ELF-1 (cell line): ENCODE data around the gene KDM2B.
"Not testable (repeated sequence)": the region's sequence is repeated elsewhere in the genome, so short reads cannot be mapped to it uniquely, and the experiment has no call there.

Experiments used
- DNase-seq: peaks from one replicate; pipeline ENCODE4 v3.0.0-alpha.2; 2016; ENCODE audit warnings: low read depth, low spot score

The KDM2B gene

DNA sequence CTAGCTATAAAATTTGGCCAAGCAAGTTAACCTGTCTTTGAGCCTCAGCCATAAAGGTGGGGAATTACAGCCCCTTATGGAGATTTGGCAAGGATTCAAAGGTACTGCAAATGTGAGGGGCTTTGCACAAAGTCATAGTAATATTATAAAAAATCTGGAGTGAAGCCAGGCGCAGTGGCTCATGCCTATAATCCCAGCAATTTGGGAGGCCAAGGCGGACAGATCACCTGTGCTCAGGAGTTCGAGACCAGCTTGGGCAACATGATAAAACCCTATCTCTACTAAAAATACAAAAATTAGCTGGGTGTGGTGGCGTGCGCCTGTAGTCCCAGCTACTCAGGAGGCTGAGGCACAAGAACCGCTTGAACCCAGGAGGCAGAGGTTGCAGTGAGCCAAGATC is 4.1 kb upstream of the KDM2B start:
- not testable (repeated sequence) for DNase-seq

DNA sequence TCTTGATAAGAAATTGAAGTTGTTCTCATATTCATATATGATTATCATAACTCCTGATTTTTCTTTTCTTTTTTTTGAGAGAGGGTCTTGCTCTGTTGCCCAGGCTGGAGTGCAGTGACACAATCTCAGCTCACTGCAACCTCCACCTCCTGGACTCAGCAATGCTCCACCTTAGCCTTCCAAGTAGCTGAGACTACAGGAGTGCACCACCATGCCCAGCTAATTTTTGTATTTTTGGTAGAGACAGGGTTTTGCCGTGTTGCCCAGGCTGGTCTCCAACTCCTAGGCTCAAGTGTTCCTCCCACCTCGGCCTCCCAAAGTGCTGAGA is 2.5 kb upstream of the KDM2B start:
- DNase-seq = not testable (repeated sequence)

DNA sequence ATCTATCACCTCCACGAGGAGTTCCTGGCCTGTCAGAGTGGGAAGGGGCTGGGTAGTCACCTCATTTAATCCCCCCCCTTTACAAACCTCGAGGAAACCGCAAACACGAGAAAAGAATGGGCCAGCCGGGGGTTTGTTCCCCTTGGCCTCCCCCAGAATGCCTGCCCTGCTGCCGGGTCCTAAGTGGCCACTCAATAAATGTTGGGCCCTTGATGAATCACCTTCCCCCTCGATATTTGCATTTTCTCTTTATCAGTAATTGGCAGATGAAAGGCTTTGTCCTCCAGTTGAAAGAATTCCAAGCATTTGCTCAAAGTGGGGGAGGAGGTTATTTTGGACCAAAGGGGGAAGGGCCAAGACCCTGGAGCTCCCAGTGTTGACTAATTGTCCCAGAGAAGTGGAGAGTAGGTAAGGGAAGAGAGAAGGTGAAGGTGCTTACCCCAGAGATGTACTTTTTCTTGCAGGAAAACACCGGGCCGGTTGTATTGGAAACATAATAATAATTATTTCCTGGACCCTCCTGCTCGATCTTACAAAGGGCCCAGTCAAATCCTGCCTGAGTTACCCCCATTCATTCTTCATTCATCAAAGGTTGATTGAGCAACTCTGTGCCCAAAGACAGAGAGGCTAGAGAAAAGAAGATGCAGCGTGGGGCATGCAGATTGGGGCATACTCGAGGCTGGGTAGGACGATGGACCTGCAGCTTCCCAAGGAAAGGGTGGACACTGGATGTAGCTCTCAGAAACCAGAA is 1.9 kb upstream of the KDM2B start:
- peak; percentile 96 for DNase-seq

DNA sequence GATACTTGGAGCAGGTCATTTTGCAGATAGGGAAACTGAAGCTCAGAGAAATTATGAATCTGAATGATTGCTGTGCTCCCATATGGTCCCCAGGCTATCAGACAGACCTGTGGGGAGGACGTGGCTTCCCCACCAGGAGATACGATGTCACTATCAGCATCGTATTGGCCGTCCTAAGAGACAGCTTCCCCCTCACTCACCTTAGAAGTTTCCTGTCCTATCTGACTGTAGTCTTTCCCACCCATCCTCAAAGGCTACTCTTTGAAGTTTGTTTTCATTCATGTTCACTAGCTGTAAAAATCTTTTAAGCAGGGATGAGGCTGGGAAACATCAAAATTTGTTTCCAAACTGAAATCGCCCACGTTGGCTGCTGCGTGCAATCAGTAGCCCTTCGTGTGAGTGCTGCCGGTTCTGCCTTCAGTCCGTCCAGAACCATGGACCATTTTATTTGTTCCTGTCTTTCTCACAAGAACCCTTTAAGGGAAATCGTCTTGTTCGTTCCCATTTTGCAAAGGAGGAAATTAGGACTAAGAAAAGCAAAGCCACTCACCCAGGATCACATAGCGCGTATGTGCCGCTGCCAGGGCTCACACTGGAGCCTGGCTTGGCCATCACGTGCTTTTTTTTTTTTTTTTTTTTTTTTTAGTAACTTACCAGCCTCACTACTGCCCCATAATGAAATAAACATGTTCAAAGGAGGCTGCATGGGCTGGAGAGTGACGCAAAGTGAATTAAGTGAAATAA is 1.0 kb upstream of the KDM2B start:
- peak; percentile 64 for DNase-seq

DNA sequence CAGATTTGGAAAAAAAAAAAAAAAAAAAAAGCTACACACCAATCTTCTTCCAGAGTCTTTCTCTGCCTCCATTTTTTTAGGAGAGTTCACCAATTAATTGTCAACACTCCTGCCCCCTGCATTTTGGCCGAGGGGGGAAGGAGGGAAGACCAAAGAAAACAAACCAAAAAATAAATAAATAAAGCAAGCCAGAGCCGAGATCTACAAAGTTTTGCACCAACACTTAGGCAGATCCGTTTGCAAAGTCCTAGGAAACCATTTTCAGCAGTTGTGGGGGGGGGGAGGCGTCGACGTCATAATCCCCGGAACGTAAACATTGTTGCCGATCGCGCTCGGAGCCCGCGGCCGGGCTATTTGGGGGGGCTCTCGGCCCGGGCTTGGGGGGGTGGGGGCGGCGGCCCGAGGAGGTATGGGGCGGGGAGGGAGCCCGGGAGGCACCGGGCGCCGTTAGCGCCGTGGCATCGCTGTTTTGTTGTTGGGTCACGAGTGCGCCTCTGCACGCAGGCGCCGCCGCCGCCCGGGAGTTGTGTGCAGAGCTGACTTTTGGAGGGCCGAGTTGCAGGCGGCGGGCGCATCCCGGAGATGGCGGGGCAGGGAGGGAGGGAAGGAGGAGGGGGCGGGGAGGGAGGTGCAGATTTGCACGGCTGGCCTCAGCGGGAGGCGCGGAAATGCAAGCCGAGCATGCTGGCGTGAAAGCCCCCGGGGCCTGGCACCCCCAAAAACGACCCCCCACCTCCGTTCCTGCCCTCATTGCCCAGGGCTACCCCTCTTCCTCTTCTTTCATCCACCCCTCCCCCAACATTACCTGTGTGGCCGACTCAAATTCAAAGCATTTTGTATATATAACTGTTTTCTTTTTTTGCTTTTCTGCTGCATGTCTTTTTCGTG is 598 bp downstream of the KDM2B start:
- peak; percentile 71 for DNase-seq

DNA sequence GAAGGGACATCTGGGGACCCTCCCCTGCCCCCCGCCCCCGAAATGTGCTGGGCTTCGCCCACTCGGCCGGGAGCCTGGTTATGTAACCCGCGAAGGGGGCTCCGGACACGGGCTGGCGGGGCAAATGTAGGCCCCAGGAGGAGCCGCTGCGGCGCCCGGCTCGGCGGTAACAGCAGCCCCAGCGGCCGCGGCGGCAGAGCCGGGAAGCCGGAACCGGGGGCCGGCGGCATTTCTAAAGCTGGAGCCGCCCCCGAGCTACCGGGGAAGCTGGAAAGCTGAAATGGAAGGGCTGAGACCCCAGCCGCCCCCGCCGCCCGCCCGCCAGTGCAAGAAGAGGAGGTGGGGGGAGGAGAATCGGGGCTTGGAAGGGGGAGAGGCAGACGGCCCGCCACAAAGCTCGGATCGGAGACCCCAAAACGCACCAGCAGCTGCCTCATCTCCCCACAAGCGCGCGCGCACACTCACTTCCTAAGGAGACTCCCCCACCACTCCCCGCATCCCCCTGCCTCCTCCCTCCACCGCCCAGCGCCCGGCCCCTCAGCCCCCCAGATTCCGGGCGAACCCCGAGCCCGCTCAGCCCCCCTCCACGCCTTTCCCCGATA is 1.5 kb downstream of the KDM2B start:
- no peak for DNase-seq

DNA sequence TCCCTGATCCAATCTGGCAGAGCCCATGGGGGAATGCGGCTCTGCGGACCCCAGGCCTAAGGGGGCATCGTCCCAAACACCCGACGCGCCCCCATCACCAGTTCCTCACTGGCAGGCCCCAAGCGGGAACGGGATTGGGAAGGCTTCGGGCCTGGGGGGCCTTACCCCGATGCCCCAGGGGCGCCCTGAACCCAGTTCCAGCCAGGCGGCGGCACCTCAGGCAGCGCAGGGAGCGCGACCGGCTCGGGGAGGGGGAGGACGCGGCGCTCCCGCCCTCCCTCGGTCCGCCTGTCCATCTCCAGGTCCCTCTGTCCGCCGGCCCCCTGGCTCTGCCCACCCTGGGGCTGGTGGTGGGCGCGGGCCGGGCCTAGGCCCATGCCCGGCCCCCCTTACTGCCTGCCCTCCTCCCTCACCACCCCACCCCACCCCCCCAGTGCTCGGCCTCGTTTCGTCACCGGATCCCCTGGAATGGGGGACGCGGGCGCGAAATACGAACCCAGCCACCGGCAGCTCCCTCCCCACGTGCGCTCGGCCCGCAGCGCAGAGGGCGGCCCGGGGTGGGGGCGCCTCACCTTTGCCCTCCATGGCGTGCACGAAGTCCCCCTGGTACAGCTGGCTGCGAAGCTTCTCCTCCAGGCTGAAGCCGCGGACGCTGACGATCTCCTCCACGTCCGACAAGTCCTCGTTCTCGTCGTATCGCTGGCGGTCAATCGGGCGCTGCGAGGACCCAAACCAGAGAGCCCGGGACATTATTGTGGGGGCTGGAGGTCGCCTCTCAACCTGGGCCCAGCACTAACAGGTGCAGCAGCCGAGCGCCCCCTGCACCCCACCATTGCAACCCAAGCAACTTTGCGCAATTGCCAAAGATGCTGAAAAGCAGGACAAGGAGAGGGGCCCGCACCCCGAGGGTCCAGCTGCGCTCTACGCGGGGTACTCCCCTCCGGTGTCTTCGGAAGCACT is 2.3 kb downstream of the KDM2B start:
- DNase-seq = peak; percentile 63

DNA sequence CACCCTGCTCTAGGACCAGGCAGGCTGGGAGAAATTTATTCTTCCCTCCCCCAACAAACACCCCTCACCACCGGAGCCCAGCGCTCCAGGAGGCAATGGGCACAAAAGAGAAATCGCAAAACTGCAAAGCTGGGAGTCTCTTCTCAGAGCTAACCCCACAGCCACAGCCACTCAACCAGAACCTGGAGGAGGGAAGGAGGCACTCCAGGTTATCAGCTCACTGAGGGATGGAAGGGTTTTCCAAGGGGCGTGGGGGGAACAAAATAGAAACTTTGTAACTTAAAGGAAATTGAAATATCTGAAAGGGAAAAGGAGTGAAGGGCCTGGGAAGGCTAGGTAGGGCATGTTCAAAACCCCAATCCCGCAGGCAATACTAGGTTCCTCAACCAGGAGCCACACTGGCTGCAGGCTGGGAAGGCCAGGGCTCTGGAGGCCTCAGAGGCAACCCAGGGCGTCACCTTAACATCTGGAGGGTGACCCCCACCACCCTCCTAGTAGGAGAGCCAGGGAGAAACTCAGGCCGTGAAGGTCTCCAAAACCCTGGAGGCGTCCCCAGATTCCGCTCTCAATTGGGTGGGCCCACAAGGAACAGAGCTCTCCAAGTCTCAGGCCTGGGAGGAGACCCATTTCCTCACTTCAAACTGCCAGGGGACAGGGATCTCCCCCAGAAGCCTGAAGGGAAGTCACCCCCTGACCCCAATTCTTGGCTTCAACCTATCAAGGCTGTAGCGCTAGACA is 3.2 kb downstream of the KDM2B start:
- peak; percentile 72 for DNase-seq

DNA sequence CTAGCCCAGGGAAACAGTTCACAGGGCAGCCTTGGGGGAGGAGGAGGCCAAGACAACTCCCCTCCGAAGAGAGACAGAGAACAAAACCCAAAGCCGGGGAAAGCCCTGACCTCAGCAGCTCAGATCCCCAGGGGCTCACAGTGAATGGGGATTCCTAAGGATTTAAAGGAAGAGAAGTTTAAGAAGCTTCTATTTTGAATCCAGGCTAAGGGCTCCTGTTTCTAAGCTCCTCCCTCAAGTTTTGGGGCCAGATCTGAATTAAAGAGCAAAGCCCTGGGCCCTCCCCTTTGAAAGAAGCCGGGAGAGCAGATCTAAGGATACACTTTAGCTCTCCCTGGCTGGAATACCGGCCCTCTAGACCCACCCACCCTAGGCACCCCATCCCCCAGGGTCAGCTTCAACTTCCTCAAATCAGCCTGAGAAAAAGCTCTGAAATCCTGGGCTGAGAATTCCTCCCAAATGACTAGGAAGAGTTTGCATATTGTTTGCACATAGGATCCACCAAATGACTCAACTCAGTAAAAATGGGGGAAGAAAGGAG is 3.9 kb downstream of the KDM2B start:
- peak; percentile 93 for DNase-seq

DNA sequence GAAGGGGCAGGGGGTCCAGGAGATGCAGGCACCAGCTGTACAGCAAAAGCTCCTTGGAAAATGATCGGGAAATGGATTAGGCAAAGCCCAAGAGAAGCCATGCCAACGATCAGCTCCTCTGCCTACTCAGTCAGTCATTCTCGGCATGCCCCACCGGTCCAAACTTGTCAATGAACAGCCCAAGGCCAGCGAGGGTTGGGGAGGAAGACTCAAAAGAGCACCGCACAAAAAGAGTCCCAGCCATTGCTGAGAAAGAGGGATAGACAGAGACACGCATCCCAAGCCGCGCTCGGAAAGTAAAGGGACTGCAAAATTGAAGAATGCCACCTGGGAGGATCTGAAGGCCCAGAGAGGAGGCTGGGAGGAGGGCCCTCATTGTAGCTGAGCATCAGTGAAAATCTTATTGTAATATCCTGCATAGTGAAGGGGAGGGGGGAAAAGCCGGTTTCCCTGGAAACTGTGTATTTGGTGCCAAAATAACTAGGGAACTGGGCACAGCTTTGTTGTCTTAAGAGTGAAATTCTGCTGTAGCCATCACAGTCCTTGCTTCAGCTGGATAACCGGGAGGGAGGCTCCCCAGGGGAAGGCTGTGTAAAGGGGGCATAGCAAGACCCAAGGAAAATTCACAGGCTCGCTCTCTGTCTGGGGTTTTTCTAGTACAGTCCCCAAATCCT is 4.7 kb downstream of the KDM2B start:
- no peak for DNase-seq

DNA sequence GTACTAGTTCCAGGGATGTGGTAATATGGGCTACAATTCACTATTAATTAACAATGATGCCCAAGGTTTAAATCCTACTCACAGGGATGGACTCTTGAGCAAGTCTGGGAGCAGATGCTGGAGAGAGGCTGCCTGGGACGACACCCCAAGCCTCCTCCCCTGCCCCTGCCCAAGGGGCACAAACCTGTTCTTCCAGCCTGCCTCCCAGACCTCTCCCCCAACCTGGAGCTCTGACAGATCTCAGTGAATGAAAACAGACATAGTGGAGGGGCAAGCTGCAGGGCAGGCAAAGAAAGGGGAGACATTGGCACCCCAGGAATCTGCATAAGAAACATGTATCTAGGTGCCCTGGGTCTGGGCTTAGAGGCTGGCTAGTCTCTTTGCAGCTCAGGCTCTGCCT is 5.8 kb downstream of the KDM2B start:
- DNase-seq = no peak

DNA sequence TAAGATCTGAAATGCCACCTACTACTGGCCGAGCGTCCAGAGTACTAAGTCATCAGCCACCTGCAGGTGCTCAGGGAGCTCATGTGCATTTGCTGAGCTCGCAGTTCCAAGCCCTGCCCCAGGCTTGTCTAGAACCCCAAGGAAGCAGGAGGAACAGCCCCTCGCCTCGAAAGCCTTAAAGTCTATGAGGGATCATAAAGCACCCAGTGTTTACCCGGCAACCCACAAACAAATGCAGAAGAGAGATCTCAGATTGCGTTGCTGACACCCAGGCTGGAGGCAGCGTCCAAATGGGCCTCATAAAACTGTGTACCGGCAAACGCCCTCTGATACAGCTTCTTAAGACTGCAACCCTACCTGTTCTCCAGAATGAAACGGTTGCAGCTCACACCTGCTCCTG is 6.8 kb downstream of the KDM2B start:
- no peak for DNase-seq

DNA sequence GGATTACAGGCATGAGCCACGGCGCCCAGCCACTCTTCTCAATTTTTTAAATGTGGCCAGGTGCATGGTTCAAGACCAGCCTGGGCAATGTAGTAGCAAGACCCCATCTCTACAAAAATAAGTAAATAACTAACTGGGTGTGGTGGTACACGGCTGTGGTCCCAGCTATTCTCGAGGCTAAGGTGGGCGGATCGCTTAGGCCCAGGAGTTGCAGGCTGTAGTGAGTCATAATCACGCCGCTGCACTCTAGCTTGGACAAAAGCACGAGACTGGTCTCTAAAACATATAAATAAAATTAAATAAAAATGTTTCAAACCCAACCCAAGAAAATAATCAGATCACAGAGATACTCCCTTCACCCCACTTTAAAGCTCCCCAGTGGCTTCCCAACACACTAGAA is 8.9 kb downstream of the KDM2B start:
- DNase-seq = no peak

DNA sequence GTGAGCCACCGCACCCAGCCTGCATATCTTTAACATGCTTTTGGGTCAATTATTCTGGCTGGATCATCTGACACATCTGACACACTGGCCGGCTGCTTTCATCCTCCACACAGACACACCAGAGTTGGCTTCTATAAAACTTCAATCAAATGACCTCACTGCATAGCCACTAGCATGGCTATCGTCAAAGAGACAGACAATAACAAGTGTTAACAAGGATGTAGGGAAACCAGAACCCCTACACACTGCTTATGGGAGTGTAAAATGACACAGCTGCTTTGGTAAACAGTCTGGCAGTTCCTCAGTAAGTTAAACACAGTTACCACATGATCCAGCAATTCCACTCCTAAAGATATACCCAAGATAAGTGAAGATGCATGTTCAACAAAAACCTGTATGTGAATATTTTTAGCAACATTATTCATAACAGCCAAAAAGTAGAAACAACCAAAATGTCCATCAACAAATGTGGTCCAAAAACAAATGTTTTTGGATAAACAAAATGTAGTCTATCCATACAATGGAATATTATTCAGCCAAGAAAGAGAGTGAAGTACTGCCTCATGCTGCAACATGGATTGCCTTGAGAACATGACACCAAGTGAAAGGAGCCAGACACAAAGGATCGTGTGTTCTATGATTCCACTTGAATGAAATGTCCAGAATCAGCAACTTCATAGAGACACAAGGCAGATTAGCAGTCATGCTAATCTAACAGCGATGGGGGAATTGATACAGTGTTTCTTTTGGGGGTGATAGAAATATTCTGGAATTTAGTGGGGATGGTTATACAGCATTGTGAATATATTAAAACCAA is 10.1 kb downstream of the KDM2B start:
- DNase-seq = no peak

DNA sequence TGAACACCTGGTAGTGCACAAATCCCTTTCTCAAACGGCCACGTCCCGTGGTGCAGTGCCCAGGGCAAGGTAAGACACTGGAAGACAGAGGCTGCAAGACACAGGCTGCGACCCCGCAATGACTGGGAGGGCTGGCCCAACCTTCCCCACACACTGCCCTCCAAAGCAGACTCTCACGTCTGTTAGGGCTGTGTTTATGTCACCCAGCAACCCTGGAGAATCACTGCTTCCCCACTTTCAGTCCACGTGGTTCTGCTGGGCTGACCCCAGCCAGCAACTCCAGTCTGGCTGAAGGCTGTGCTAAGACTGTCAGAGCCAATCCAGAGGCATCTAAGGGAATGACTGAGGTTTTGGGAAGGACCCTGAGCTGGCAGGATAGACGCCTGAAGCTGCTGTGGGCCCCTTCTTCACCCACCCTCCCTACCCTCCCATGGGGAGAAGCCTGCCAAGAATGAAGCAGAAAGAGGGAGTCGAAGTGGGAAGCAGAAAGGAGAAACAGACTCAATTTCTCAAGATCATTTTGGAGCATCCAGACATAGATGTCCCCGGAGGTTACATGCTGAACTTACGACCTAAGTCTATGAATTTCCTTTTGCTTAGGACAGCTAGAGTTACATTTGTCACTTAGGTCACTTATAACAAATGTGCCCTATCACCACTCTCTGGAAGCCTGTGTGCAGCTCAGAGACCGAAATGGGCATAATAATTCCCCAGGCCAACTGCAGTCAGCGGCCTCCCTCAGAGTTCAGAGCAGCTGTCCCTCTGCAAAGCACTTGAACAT is 11.7 kb downstream of the KDM2B start:
- DNase-seq = peak; percentile 46

DNA sequence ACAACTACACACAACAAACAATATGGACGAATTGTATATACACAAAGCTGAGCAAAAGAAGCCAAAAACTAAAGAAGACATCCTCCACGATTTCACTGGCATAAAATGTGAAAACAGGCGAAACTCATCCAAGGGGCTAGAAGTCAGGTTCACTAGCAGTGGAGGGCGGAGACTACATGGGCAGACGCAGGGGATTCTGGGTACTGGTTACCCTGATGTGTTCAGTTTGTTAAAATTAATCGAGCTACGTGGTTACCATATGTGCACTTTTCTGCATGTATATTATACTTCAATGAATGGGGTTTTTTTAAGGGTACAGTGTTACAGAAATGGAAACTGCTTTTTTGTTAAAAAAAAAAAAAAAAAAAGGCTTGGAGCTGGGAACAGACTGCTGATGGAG is 12.3 kb downstream of the KDM2B start:
- no peak for DNase-seq

DNA sequence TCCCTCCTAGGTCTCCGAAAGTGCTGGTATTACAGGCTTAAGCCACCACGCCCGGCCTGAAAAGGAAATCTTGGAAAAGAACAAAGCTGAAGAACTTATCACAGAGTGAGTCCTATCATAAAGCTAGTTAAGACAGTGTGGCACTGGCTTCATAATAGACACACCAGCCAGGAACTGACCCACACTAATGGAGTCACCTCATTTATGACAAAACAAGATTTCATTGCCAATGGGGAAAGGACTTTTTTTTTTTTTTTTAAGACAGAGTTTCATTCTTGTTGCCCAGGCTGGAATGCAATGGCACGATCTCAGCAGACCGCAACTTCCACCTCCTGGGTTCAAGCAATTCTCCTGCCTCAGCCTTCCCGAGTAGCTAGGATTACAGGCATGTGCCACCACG is 15.7 kb downstream of the KDM2B start:
- no peak for DNase-seq

DNA sequence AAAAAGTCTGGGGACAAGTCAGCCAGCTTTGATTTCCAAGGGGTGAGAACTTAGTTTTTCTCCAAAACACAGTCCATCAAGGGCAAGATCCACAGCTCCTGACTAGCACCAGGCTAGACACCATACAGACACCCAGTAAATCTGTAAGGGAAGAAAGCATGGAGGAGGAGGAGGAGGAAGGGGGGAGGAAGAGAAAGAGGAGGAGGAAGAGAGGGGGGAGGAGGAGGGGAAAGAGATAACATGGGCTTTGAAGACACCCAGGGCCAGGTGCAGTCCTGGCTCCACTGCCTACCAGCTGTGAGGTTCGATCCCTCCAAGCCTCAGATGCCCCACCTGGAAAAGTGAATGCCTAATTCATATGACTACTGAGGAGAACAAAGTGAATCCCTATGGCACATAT is 18.3 kb downstream of the KDM2B start:
- DNase-seq = no peak
